ENCODE results near the gene ELF1.

The ELF1 gene

GRCh38 chr13:41019011-41019487 lies at the start of gene ELF1:
ELF1 (minus strand) TSS chr13:41019316; CDS start chr13:40982054, 37,262 bp downstream.
- in situ Hi-C loops (cut with MboI; ENCODE audit: low sequenced_read_pairs): no loop called here

- in situ Hi-C loops (cut with MboI; ENCODE audit: low sequenced_read_pairs): no loop called here
These were observed 46.0 kb upstream of the ELF1 start for GRCh38 chr13:41065078-41065477.

- in situ Hi-C loops (cut with MboI; ENCODE audit: low sequenced_read_pairs): no loop called here
These were observed 45.4 kb upstream of the ELF1 start for GRCh38 chr13:41064493-41064892.

- in situ Hi-C loops (cut with MboI; ENCODE audit: low sequenced_read_pairs): no loop called here
These were observed 43.1 kb upstream of the ELF1 start for GRCh38 chr13:41061914-41062837.

GRCh38 chr13:41061075-41061913 lies 42.2 kb upstream of the ELF1 start, which contains the start of gene WBP4:
WBP4 (plus strand) TSS chr13:41061509; CDS start chr13:41061674, 165 bp downstream.
- in situ Hi-C loops (cut with MboI; ENCODE audit: low sequenced_read_pairs): no loop called here

- in situ Hi-C loops (cut with MboI; ENCODE audit: low sequenced_read_pairs): no loop called here
These were observed 41.6 kb upstream of the ELF1 start for GRCh38 chr13:41060724-41061074.

GRCh38 chr13:41060082-41060723 lies 41.1 kb upstream of the ELF1 start:
- in situ Hi-C loops (cut with MboI; ENCODE audit: low sequenced_read_pairs): no loop called here

GRCh38 chr13:41059456-41060081 lies 40.5 kb upstream of the ELF1 start:
- in situ Hi-C loops (cut with MboI; ENCODE audit: low sequenced_read_pairs): no loop called here

GRCh38 chr13:41058295-41059070 lies 39.4 kb upstream of the ELF1 start:
- in situ Hi-C loops (cut with MboI; ENCODE audit: low sequenced_read_pairs): no loop called here

- in situ Hi-C loops (cut with MboI; ENCODE audit: low sequenced_read_pairs): no loop called here
These were observed 38.0 kb upstream of the ELF1 start for GRCh38 chr13:41056826-41057711.

- in situ Hi-C loops (cut with MboI; ENCODE audit: low sequenced_read_pairs): no loop called here
These were observed 37.1 kb upstream of the ELF1 start for GRCh38 chr13:41056194-41056593.

GRCh38 chr13:41054919-41055619 lies 36.0 kb upstream of the ELF1 start:
- in situ Hi-C loops (cut with MboI; ENCODE audit: low sequenced_read_pairs): no loop called here

GRCh38 chr13:41054212-41054877 lies 35.2 kb upstream of the ELF1 start:
- in situ Hi-C loops (cut with MboI; ENCODE audit: low sequenced_read_pairs): no loop called here

GRCh38 chr13:41053384-41053826 lies 34.3 kb upstream of the ELF1 start:
- in situ Hi-C loops (cut with MboI; ENCODE audit: low sequenced_read_pairs): no loop called here

GRCh38 chr13:41052441-41052840 lies 33.3 kb upstream of the ELF1 start:
- in situ Hi-C loops (cut with MboI; ENCODE audit: low sequenced_read_pairs): no loop called here

GRCh38 chr13:41049480-41050440 lies 30.6 kb upstream of the ELF1 start:
- in situ Hi-C loops (cut with MboI; ENCODE audit: low sequenced_read_pairs): no loop called here
